ENCODE results near the gene VEPH1.

GRCh38 chr3:157248590-157249422 is 254.4 kb downstream of the VEPH1 start:
- TF ChIP-seq CTCF (optimal IDR thresholded peaks at IDR 0.05 in 1 of 3, IDR thresholded peaks at IDR 0.05 in 1 of 3, conservative IDR thresholded peaks at IDR 0.05 in 1 of 3; ENCODE audit: extremely low read depth in 1 of 3, insufficient read depth in 2 of 3, low read length in 3 of 3) (no peak), EZH2 (IDR thresholded peaks at IDR 0.05; ENCODE audit: low read length) (no peak)
